HCT116 (cell line): Measurements from ENCODE around the gene DIP2C. TPM values are rescaled to one million over a fixed set of nuclear protein-coding genes. Genes with fewer than 3 reads are reported as not detected.

ENCODE experiments used
- ATAC-seq: fragments of 200-7000 bp; cut with Tn5 transposase; 2 replicates; pipeline ENCODE4 v1.9.1; 2020; ENCODE audit warnings: mild to moderate bottlenecking, moderate library complexity
- BruUV-seq: library from RNA; stranded (reverse); fragments of 400-500 nt; replicated peaks from 2 replicates; lab custom pipeline; 2021; lab: Mats Ljungman, UMichigan
- CTCF ChIA-PET: fragments of 300-600 bp; sonication (Branson Sonifier 250); formaldehyde crosslinking; loops from one replicate; lab custom pipeline; 2021; ENCODE audit warnings: antibody characterized with exemption; lab: Charles Lee
- POLR2A ChIA-PET: fragments of 300-600, 350-600 bp; sonication (Branson Sonifier 250); formaldehyde crosslinking; loops from one replicate; lab custom pipeline; 2021; ENCODE audit warnings: antibody characterized with exemption; lab: Charles Lee
- RAD21 ChIA-PET, 2 experiments: fragments of 300-600 bp; sonication (Branson Sonifier 250); formaldehyde crosslinking; loops; one replicate each; lab custom pipeline; 2023; ENCODE audit warnings: low total read pairs in 2 of 2; ENCODE audit not compliant: uncharacterized antibody in 2 of 2, unreplicated experiment in 2 of 2, low non-redundant PET in 1 of 2; lab: Charles Lee
- DNase-seq: peaks from one replicate; pipeline ENCODE4 v3.0.0-alpha.2; 2010; ENCODE audit warnings: low read depth, low spot score
- H2AFZ ChIP-seq: fragments of 200-600 bp; shearing (Covaris generic), sonication (generic); 2 replicates; pipeline ENCODE4 v1.6.1; 2017; ENCODE audit warnings: low read depth, mixed run types, mixed read lengths, antibody characterized with exemption, low read length; ENCODE audit not compliant: poor library complexity, severe bottlenecking
- H3K27ac ChIP-seq: 2 replicates; pipeline ENCODE4 v1.5.1; 2012; ENCODE audit warnings: low read depth, low read length
- H3K27me3 ChIP-seq: fragments of 200-600 bp; sonication (generic); 2 replicates; pipeline ENCODE4 v1.6.1; 2016; ENCODE audit warnings: mixed run types, low read length, mixed read lengths; ENCODE audit not compliant: insufficient read depth
- H3K36me3 ChIP-seq, 2 experiments: fragments of 200-500 bp in 1 of 2; fragments of 200-600 bp in 1 of 2; sonication (Bioruptor generic) in 1 of 2; sonication (generic) in 1 of 2; 2 replicates each; pipeline versions ENCODE4 v1.5.1 to v1.6.1; 2014 to 2016; ENCODE audit warnings: low read length in 2 of 2, inconsistent platforms in 1 of 2, mixed read lengths in 1 of 2, mixed run types in 1 of 2; ENCODE audit not compliant: insufficient read depth in 2 of 2, control insufficient read depth in 1 of 2
- H3K4me1 ChIP-seq, 2 experiments: fragments of 200-600 bp in 1 of 2; sonication (generic) in 1 of 2; 2 replicates each; pipeline versions ENCODE4 v1.5.1 to v1.6.1; 2012 to 2017; ENCODE audit warnings: low read length in 2 of 2, inconsistent platforms in 1 of 2, mild to moderate bottlenecking in 1 of 2, mixed read lengths in 1 of 2, mixed run types in 1 of 2, moderate library complexity in 1 of 2; ENCODE audit not compliant: insufficient read depth in 2 of 2, control insufficient read depth in 1 of 2
- H3K4me2 ChIP-seq: fragments of 200-600 bp; sonication (generic); 2 replicates; pipeline ENCODE4 v1.6.1; 2017; ENCODE audit warnings: mixed run types, low read length, mixed read lengths
- H3K4me3 ChIP-seq, 2 experiments: fragments of 200-600 bp in 1 of 2; sonication (generic) in 1 of 2; replicated peaks in 1 of 2; 2 replicates each; pipeline ENCODE4 v1.5.1; 2011 to 2016; ENCODE audit warnings: low read length in 2 of 2, control low read depth in 1 of 2, low read depth in 1 of 2, mild to moderate bottlenecking in 1 of 2, mixed read lengths in 1 of 2, mixed run types in 1 of 2
- H3K79me2 ChIP-seq: fragments of 200-600 bp; sonication (generic); 2 replicates; pipeline ENCODE4 v1.6.1; 2017; ENCODE audit warnings: mild to moderate bottlenecking, mixed run types, low read length, moderate library complexity, mixed read lengths; ENCODE audit not compliant: insufficient read depth
- H3K9ac ChIP-seq: fragments of 200-600 bp; sonication (generic); 2 replicates; pipeline ENCODE4 v1.6.1; 2016; ENCODE audit warnings: low read length, mixed read lengths
- H3K9me2 ChIP-seq: fragments of 200-600 bp; sonication (generic), shearing (Covaris generic); 2 replicates; pipeline ENCODE4 v1.6.1; 2017; ENCODE audit warnings: mixed run types, mild to moderate bottlenecking, moderate library complexity; ENCODE audit not compliant: insufficient read depth
- H3K9me3 ChIP-seq, 2 experiments: fragments of 200-500 bp in 1 of 2; fragments of 200-600 bp in 1 of 2; sonication (Bioruptor generic) in 1 of 2; sonication (generic) in 1 of 2; 2 replicates each; pipeline ENCODE4 v1.6.1; 2014 to 2017; ENCODE audit warnings: low read length in 2 of 2, mixed read lengths in 2 of 2, inconsistent platforms in 1 of 2, low read depth in 1 of 2, mild to moderate bottlenecking in 1 of 2, mixed run types in 1 of 2, moderate library complexity in 1 of 2; ENCODE audit not compliant: control insufficient read depth in 1 of 2, insufficient read depth in 1 of 2
- H4K20me1 ChIP-seq: fragments of 200-600 bp; sonication (generic), shearing (Covaris generic); 2 replicates; pipeline ENCODE4 v1.6.1; 2017; ENCODE audit warnings: mixed run types, mild to moderate bottlenecking, moderate library complexity; ENCODE audit not compliant: insufficient read depth
- POLR2A ChIP-seq: IDR thresholded peaks from 2 replicates; pipeline ENCODE4 v1.7.0; 2011; ENCODE audit warnings: borderline replicate concordance; ENCODE audit not compliant: insufficient read depth, insufficient read length; ENCODE audit errors: extremely low read depth
- POLR2AphosphoS5 ChIP-seq: IDR thresholded peaks from 2 replicates; pipeline ENCODE4 v1.6.1; 2011; ENCODE audit warnings: mild to moderate bottlenecking, low read depth, low read length, moderate library complexity
- ZNF274 ChIP-seq: fragments of 200-500 bp; sonication (Bioruptor generic); IDR thresholded peaks from 2 replicates; pipeline ENCODE4 v1.6.1; 2014; ENCODE audit warnings: mild to moderate bottlenecking, low read depth, low read length, inconsistent platforms
- intact Hi-C: fragments of 100-400 bp; cut with micrococcal nuclease; formaldehyde crosslinking; loops from 2 replicates; pipeline ENCODE4 v1.10.0; 2022
- total RNA-seq: library from RNA; stranded (reverse); gene quantifications from one replicate; pipeline ENCODE4 v1.2.1, GENCODE V29; 2021; ENCODE audit not compliant: unreplicated experiment

The DIP2C gene
- total RNA-seq, 1 experiment from 2014 or later: 15.4 TPM

DNA sequence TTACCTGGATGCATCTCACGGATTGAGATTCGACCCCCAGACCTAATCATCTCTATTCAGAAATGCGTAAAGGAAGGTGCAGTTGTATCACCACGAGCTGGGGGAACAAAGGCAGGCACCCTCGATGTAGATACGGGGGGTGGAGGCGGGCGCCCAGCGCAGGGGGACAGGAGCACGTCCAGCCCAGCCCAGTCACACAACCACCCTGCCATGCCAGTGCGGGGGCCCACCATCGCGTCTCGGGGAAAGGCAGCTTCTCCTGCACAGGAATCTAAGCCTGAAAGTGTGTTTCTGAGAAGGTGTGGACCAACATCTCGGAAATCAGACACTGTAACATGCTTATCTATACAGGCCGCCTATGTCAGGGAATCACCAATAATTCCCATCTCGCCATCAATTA is 131.1 kb downstream of the DIP2C start:
- intact Hi-C loops: no loop called here
- Histone ChIP-seq H3K4me3 (no peak overlapping the region), H3K27ac (no peak overlapping the region), H3K4me1 (peaks cover 0 to 3% of the 10 kb centered on the region in 2 experiments; a peak in 1 of 4 replicates), H4K20me1 (no peaks in the 10 kb centered on the region), H3K9me2 (no peaks in the 10 kb centered on the region), H3K9ac (no peak overlapping the region), H2AFZ (no peak overlapping the region), H3K27me3 (no peaks in the 10 kb centered on the region), H3K9me3 (no peaks in the 10 kb centered on the region), H3K36me3 (no peaks in the 10 kb centered on the region), H3K79me2 (no peaks in the 10 kb centered on the region), H3K4me2 (no peak overlapping the region)
- CTCF ChIA-PET: no interaction called here
- DNase-seq (no peak), ATAC-seq (no peak)
- no TSS peak for BruUV-seq
- POLR2A ChIA-PET: no interaction called here
- no peak for TF ChIP-seq ZNF274
- RAD21 ChIA-PET: no interaction called here

DNA sequence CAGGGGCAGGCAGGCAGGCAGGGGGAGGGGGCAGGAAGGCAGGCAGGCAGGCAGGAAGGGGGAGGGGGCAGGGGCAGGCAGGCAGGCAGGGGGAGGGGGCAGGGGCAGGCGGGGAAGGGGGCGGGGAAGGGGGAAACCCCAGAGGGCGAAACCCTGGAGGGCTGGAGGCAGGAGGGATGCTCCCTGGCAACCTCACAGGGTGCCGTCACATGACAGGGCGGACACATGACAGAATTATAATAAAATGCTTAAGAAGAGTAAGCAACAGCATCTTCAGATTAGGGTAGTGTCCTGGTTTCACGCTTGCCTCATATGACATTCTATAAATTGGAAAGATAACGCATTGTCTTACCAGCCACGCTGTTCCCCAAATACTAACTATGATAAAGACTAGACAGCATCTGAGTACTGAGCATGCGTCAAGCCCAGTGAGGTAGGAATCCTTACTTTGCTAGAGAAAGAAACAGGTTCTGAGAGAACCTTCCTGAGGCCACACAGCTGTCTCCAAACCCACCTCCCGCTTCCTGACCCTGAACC is 131.6 kb downstream of the DIP2C start:
- Histone ChIP-seq H4K20me1 (no peaks in the 10 kb centered on the region), H3K4me1 (peaks cover 0 to 3% of the 10 kb centered on the region in 2 experiments; a peak in 1 of 4 replicates), H2AFZ (no peak overlapping the region)
- no peak for ATAC-seq
- no peak for TF ChIP-seq POLR2AphosphoS5
- no peak for TF ChIP-seq POLR2A
- TF ChIP-seq, all 23 proteins: peak for 0
- Histone ChIP-seq H3K27ac (no peak overlapping the region), H3K27me3 (no peaks in the 10 kb centered on the region), H3K9ac (no peak overlapping the region), H3K36me3 (no peaks in the 10 kb centered on the region), H3K4me3 (no peak overlapping the region), H3K9me2 (no peaks in the 10 kb centered on the region), H3K4me2 (no peak overlapping the region), H3K79me2 (no peaks in the 10 kb centered on the region), H3K9me3 (no peaks in the 10 kb centered on the region)
- CTCF ChIA-PET: no interaction called here
- intact Hi-C loops: no loop called here
- RAD21 ChIA-PET: no interaction called here
- POLR2A ChIA-PET: no interaction called here
- peak; percentile 3 for DNase-seq
- no TSS peak for BruUV-seq
